OCI-LY1 (cell line): ENCODE data around the gene ARFIP1.

Experiments
- CTCF ChIP-seq: fragments of 200-600 bp; sonication (generic), shearing (Covaris generic); IDR thresholded peaks from 2 replicates; pipeline ENCODE4 v1.5.1; 2017; ENCODE audit warnings: mild to moderate bottlenecking, antibody characterized with exemption, low read length, moderate library complexity, mixed read lengths
- EZH2 ChIP-seq: fragments of 200-600 bp; sonication (generic), shearing (Covaris generic); IDR thresholded peaks from 2 replicates; pipeline ENCODE4 v1.8.0; 2017; ENCODE audit warnings: borderline replicate concordance, mixed run types, mild to moderate bottlenecking, antibody characterized with exemption, low read length, moderate library complexity, mixed read lengths

- no peak for TF ChIP-seq EZH2
- no peak for TF ChIP-seq CTCF
Measured at GRCh38 chr4:152900395-152900794, 120.6 kb downstream of the ARFIP1 start.
